CD4-positive, CD25-positive, alpha-beta regulatory T cell (primary cell): Measurements from ENCODE around the gene MCCC1. TPM values are rescaled to one million over a fixed set of nuclear protein-coding genes. Genes with fewer than 3 reads are reported as not detected.
A peak's percentile ranks its signal among the peaks of the same experiment; 100 is the strongest.

Experiments
- ATAC-seq, 2 donors: fragments of 150-1000 bp; cut with Tn5 transposase; one replicate each; pipeline ENCODE4 v1.10.0; 2021; ENCODE audit warnings: low read depth in 2 of 2, moderate number of reproducible peaks in 2 of 2, moderate library complexity in 1 of 2
- DNase-seq, 3 donors: peaks; one replicate each; pipeline versions ENCODE4 v3.0.0 to v3.0.0-alpha.2; 2012 to 2022; ENCODE audit warnings: mixed read lengths in 1 of 3
- H3K27ac ChIP-seq: one replicate; pipeline ENCODE4 v1.7.0; 2013; ENCODE audit warnings: mild to moderate bottlenecking, low read length; ENCODE audit not compliant: insufficient read depth, poor library complexity, severe bottlenecking
- H3K27me3 ChIP-seq: one replicate; pipeline ENCODE4 v1.7.0; 2013; ENCODE audit warnings: low read length; ENCODE audit not compliant: control insufficient read depth, insufficient read depth
- H3K36me3 ChIP-seq: one replicate; pipeline ENCODE4 v1.7.0; 2013; ENCODE audit warnings: mild to moderate bottlenecking, low read length, moderate library complexity; ENCODE audit not compliant: control insufficient read depth, insufficient read depth
- H3K4me1 ChIP-seq: 2 replicates; pipeline ENCODE4 v1.7.0; 2013; ENCODE audit warnings: mild to moderate bottlenecking, low read length; ENCODE audit not compliant: insufficient read depth, control insufficient read depth, poor library complexity, severe bottlenecking
- H3K4me3 ChIP-seq: one replicate; pipeline ENCODE4 v1.7.0; 2013; ENCODE audit warnings: low read depth, mild to moderate bottlenecking, low read length, moderate library complexity
- H3K9me3 ChIP-seq, 2 experiments: 1 replicate in 1 of 2; 2 replicates in 1 of 2; pipeline ENCODE4 v1.7.0; 2013; ENCODE audit warnings: low read length in 2 of 2, mild to moderate bottlenecking in 1 of 2, moderate library complexity in 1 of 2; ENCODE audit not compliant: control insufficient read depth in 2 of 2
- H3K27ac Mint-ChIP-seq, 3 donors: one replicate each; pipeline ENCODE4 v1.8.0; 2020 to 2022; ENCODE audit warnings: mild to moderate bottlenecking in 3 of 3, mixed read lengths in 3 of 3, moderate library complexity in 2 of 3
- H3K27me3 Mint-ChIP-seq: one replicate; pipeline ENCODE4 v1.8.0; 2022; ENCODE audit warnings: mild to moderate bottlenecking, mixed read lengths
- H3K36me3 Mint-ChIP-seq: one replicate; pipeline ENCODE4 v1.8.0; 2020; ENCODE audit warnings: mixed read lengths
- H3K4me1 Mint-ChIP-seq, 4 donors: one replicate each; pipeline ENCODE4 v1.8.0; 2020 to 2022; ENCODE audit warnings: mixed read lengths in 4 of 4, mild to moderate bottlenecking in 1 of 4
- H3K4me3 Mint-ChIP-seq, 4 donors: one replicate each; pipeline ENCODE4 v1.8.0; 2020 to 2022; ENCODE audit warnings: mild to moderate bottlenecking in 4 of 4, mixed read lengths in 4 of 4, moderate library complexity in 3 of 4
- H3K9me3 Mint-ChIP-seq, 7 donors: one replicate each; pipeline ENCODE4 v1.8.0; 2020 to 2022; ENCODE audit warnings: mixed read lengths in 7 of 7, mild to moderate bottlenecking in 3 of 7, moderate library complexity in 2 of 7
- polyA plus RNA-seq, 4 donors: library from polyadenylated mRNA; unstranded; fragments of 300-500 nt; fragmentation: Illumina TruSeq; gene quantifications; one replicate each; pipeline ENCODE4 v1.2.3, GENCODE V29; 2021
- total RNA-seq: library from RNA; stranded (reverse); gene quantifications from one replicate; pipeline ENCODE4 v1.2.3, GENCODE V29; 2022

Gene MCCC1
- total and polyA plus RNA-seq, 5 donors from 2014 or later = 22.1 to 27.7 (median 23.5) TPM

DNA sequence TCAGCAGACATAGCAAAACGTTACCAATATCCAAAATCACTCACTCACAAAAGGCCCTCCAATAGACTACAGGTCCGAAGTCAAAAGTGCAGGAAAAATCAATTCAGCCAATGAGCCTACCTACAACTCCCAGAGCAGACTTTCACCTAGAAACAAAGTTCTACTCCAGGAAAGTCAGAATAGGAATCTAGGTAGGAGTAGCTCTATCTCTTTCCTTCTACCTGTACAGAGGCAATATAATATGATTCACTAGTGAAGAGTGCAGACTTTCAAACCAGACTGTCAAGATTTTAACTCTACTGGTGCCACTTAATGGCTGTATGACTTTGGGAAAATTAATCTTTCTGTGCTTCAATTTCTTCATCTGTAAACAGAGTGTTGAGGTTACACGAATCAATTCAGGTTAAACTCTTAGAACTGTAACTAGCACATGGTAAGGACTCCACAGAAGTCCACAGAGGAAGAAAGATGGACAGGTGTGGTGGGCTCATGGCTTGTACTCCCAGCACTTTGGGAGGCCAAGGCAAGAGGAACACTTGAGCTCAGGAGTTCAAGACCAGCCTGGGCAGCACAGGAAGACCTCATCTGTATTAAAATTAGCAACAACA is 128.4 kb downstream of the MCCC1 start:
- Histone ChIP-seq H3K36me3 (no peaks in the 10 kb centered on the region), H3K4me3 (no peak overlapping the region), H3K9me3 (no peaks in the 10 kb centered on the region), H3K4me1 (peaks cover 16% of the 10 kb centered on the region), H3K27ac (no peak overlapping the region), H3K27me3 (no peaks in the 10 kb centered on the region)
- H3K4me3 Mint-ChIP-seq = no peak overlapping the region
- no peak for ATAC-seq
- H3K9me3 Mint-ChIP-seq = no peaks in the 10 kb centered on the region
- DNase-seq = no peak
- peaks cover 32 to 72% (median 47%) of the 10 kb centered on the region in 4 donors for H3K4me1 Mint-ChIP-seq
- H3K27me3 Mint-ChIP-seq = no peaks in the 10 kb centered on the region
- peak overlapping the region in 1 of 3 donors; percentile 32 for H3K27ac Mint-ChIP-seq
- peaks cover 7% of the 10 kb centered on the region for H3K36me3 Mint-ChIP-seq

GRCh38 chr3:182969853-182970252 is 129.4 kb downstream of the MCCC1 start:
- DNase-seq = no peak
- Histone ChIP-seq H3K27ac (no peak overlapping the region), H3K4me1 (peaks cover 16% of the 10 kb centered on the region), H3K36me3 (no peaks in the 10 kb centered on the region), H3K9me3 (no peaks in the 10 kb centered on the region), H3K27me3 (no peaks in the 10 kb centered on the region), H3K4me3 (no peak overlapping the region)
- H3K36me3 Mint-ChIP-seq = peaks cover 7% of the 10 kb centered on the region
- no peak overlapping the region for H3K27ac Mint-ChIP-seq
- H3K9me3 Mint-ChIP-seq = no peaks in the 10 kb centered on the region
- peaks cover 42 to 75% (median 54%) of the 10 kb centered on the region in 4 donors for H3K4me1 Mint-ChIP-seq
- ATAC-seq = no peak
- no peaks in the 10 kb centered on the region for H3K27me3 Mint-ChIP-seq
- H3K4me3 Mint-ChIP-seq = no peak overlapping the region

DNA sequence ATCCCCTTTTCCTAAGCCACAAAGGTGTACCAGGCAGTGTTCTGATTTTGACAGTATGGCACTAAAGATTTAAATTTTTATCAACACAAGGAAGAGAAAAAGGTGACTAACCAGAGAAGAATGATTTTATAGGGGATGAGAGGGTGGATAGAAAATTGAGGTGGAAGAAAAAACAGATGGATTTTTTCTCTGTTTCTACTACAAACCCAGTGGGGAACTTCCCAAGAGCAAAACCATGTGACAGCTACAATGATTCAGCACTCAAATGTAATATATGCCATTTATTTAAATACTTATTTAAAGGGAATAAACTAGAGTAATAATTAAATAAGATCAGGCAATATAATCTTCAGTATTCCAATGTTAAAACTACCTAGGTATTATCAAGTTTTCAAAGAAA is 130.0 kb downstream of the MCCC1 start:
- Histone ChIP-seq H3K27me3 (no peaks in the 10 kb centered on the region), H3K4me1 (peaks cover 16% of the 10 kb centered on the region), H3K9me3 (no peaks in the 10 kb centered on the region), H3K27ac (no peak overlapping the region), H3K36me3 (no peaks in the 10 kb centered on the region), H3K4me3 (no peak overlapping the region)
- Mint-ChIP-seq H3K4me1 (peaks cover 41 to 76% (median 54%) of the 10 kb centered on the region in 4 donors), H3K4me3 (no peak overlapping the region), H3K27ac (peak overlapping the region in 1 of 3 donors; percentile 57), H3K36me3 (peaks cover 7% of the 10 kb centered on the region), H3K9me3 (no peaks in the 10 kb centered on the region), H3K27me3 (no peaks in the 10 kb centered on the region)
- no peak for DNase-seq
- ATAC-seq = no peak

GRCh38 chr3:182967218-182968204 is 131.8 kb downstream of the MCCC1 start:
- Mint-ChIP-seq H3K36me3 (peaks cover 9% of the 10 kb centered on the region), H3K4me1 (peaks cover 46 to 72% (median 51%) of the 10 kb centered on the region in 4 donors), H3K27me3 (no peaks in the 10 kb centered on the region), H3K4me3 (peak overlapping the region; percentile 2 to 79 (median 50)), H3K27ac (peak overlapping the region; percentile 80 to 90 (median 87)), H3K9me3 (no peaks in the 10 kb centered on the region)
- Histone ChIP-seq H3K27me3 (no peaks in the 10 kb centered on the region), H3K4me3 (peak overlapping the region; percentile 29), H3K4me1 (peaks cover 16% of the 10 kb centered on the region), H3K36me3 (no peaks in the 10 kb centered on the region), H3K9me3 (no peaks in the 10 kb centered on the region), H3K27ac (no peak overlapping the region)
- peak in 2 of 3 donors; percentile 41 to 73 for DNase-seq
- peak; percentile 72 to 77 for ATAC-seq

- ATAC-seq (no peak), DNase-seq (no peak)
- H3K27ac ChIP-seq = no peak overlapping the region
- Mint-ChIP-seq H3K36me3 (peaks cover 13% of the 10 kb centered on the region), H3K9me3 (no peaks in the 10 kb centered on the region), H3K4me3 (peak overlapping the region in 1 of 4 donors; percentile 19), H3K27ac (peak overlapping the region in 2 of 3 donors; percentile 68 to 70), H3K27me3 (no peaks in the 10 kb centered on the region), H3K4me1 (peaks cover 37 to 63% (median 48%) of the 10 kb centered on the region in 4 donors)
- H3K4me3 ChIP-seq = peak overlapping the region; percentile 17
- no peaks in the 10 kb centered on the region for H3K27me3 ChIP-seq
- H3K36me3 ChIP-seq = peaks cover 6% of the 10 kb centered on the region
- H3K4me1 ChIP-seq = peaks cover 16% of the 10 kb centered on the region
- H3K9me3 ChIP-seq = no peaks in the 10 kb centered on the region
Observed at GRCh38 chr3:182965861-182966366, 133.4 kb downstream of the MCCC1 start.

Other genes with a start within 250 kb of the MCCC1 start
- 39.3 TPM for gene DCUN1D1, start 119.0 kb downstream of the MCCC1 start, total RNA-seq
- gene DCUN1D1, start 119.0 kb downstream of the MCCC1 start, polyA plus RNA-seq = 10 to 100 TPM; 25.0 to 26.8 (median 25.6) TPM
- gene LAMP3, start 63.2 kb upstream of the MCCC1 start, total RNA-seq = 3.7 TPM
- gene LAMP3, start 63.2 kb upstream of the MCCC1 start, polyA plus RNA-seq = 1 to 10 TPM; 2.7 to 6.5 (median 5.7) TPM
- 2.2 TPM for gene B3GNT5, start 153.8 kb upstream of the MCCC1 start, total RNA-seq
- under 1 TPM; 0.23 to 0.47 (median 0.34) TPM for gene B3GNT5, start 153.8 kb upstream of the MCCC1 start, polyA plus RNA-seq